Occipital lobe (tissue), 3 donors: ENCODE measurements around the gene EPG5. TPM values are rescaled to one million over a fixed set of nuclear protein-coding genes. Genes with fewer than 3 reads are reported as not detected.
"Not testable (repeated sequence)": the region's sequence is repeated elsewhere in the genome, so short reads cannot be mapped to it uniquely, and the experiment has no call there.

ENCODE experiments used
- DNase-seq: peaks from one replicate; lab custom pipeline; 2025; lab: John Stamatoyannopoulos, UW
- small RNA-seq: library from RNA; depleted of rRNA; stranded (forward); fragments of <200 nt; gene quantifications from one replicate; pipeline ENCODE3, GENCODE V24; 2014
- total RNA-seq: library from RNA; depleted of rRNA; stranded (reverse); fragments of >200 nt; gene quantifications from one replicate; pipeline ENCODE4 v1.2.3, GENCODE V29; 2014

EPG5 gene
- total RNA-seq, 1 donor from 2014 or later = 35.2 TPM

DNA sequence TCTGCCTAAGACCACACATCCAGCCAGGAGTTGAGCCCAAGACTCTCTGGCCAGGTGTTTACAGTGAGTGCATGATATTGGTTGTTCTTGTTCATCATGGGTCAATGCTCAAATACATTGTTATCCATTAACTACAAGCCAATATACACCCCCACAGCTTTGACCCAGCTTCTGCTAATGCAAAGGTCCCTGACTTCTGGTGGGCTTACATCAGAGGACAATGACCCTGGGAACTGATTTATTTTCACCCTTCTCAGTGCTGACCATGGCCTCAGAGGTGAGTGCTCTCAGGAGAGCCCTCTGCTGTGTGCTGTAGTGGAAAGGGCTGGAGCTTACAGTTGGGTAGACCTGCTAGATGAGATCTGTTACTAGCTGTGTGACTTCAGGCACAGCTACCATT, 152.4 kb downstream of the EPG5 start:
- DNase-seq = not testable (repeated sequence)

DNA sequence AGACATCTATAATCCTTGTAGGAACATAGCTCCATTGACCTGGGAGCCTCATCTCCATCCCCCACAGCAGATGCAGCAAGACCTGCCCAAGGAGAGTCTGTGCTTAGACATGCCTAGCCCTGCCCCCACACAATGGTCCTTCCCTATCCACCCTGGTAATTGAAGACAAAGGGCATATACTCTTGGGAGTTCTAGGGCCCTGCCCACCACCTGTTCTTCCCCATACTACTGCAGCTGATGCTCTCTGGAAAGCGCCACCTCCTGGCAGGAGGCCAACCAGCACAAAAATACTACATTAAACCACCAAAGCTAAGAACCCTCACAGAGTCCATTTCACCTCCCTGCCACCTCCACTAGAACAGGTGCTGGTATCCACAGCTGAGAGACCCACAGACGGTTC, 160.0 kb downstream of the EPG5 start:
- not testable (repeated sequence) for DNase-seq

DNA sequence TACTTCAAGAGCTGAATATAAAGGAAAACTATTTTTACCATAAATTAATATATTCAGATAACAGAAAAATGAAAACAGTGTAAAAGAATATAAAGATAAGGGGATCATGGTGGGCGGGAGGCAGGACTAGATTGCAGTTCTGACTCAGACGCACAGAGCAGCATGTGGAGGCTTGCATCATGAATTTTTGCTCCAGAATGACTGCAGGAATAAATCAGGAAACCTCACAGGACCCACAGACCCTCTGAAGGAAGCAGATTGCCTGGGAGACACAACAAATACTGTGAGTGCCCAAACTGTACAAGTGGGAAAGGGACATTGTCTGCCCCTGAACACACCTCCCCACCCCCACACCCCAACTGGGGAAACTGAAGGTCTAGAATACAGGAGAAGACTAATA, 160.9 kb downstream of the EPG5 start:
- no peak for DNase-seq

DNA sequence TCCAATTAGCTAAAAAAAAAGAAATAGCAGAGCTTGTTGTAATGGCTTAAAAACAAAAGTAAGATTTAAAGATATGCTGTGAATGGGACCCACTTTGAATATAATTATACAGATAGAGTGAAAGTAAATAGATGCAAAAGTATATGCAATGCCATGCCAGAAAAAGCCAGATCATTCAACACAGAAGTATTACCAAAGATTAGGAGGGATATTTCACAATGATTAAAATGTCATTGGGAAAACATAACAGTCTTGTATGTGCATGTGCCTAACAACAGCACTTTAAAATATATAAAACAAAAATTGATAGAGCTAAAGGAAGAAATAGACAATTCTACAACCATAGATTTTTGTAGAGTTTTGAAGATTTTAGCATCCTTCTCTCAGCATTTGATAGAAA, 161.6 kb downstream of the EPG5 start:
- no peak for DNase-seq

- DNase-seq = no peak
Observed at GRCh38 chr18:45802814-45803492, 164.2 kb downstream of the EPG5 start.

DNA sequence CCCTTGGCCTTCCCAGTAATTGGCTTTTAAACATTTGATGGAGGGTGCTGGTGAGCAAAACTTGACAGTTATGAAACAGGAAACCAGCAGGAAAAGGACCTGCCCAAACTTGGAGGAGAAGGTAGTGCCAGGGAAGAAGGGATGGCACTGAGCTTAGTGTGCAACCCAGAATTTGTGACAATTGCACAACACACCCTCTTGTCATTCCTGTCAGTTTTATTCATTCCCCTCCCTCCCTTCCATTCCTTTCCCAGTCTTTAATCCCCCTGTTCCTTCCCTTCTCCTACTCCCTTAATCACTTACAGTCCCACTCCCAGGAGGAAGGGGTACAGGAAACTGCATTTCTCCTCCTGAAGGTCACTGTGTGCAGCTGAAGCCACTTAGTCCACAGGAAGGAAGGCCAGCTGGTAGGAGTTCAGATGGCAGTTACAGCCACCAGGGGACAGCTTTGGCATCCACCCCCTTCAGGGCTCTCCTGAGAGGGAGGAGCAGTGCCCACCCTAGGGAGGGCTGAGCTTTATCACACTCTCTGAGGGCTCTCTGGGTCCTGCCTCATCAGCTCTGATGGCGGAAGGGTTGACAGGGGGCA, 165.6 kb downstream of the EPG5 start:
- DNase-seq = no peak

Small RNA genes lying within 50 kb of the gene (small RNA-seq; reads per million reads assigned to genes)
- gene RN7SKP26 = not detected

Other genes with a start within 250 kb of the EPG5 start
- 4.1 TPM for gene SLC14A1, start 243.1 kb downstream of the EPG5 start, total RNA-seq
- not detected for gene SIGLEC15, start 141.7 kb downstream of the EPG5 start, total RNA-seq
- 1.6 TPM for gene PSTPIP2, start 104.9 kb upstream of the EPG5 start, total RNA-seq
- 642 TPM for gene ATP5F1A, start 131.0 kb upstream of the EPG5 start, total RNA-seq
- 34.8 TPM for gene HAUS1, start 137.1 kb upstream of the EPG5 start, total RNA-seq